ENCODE measurements around the gene LIF.

LIF gene

DNA sequence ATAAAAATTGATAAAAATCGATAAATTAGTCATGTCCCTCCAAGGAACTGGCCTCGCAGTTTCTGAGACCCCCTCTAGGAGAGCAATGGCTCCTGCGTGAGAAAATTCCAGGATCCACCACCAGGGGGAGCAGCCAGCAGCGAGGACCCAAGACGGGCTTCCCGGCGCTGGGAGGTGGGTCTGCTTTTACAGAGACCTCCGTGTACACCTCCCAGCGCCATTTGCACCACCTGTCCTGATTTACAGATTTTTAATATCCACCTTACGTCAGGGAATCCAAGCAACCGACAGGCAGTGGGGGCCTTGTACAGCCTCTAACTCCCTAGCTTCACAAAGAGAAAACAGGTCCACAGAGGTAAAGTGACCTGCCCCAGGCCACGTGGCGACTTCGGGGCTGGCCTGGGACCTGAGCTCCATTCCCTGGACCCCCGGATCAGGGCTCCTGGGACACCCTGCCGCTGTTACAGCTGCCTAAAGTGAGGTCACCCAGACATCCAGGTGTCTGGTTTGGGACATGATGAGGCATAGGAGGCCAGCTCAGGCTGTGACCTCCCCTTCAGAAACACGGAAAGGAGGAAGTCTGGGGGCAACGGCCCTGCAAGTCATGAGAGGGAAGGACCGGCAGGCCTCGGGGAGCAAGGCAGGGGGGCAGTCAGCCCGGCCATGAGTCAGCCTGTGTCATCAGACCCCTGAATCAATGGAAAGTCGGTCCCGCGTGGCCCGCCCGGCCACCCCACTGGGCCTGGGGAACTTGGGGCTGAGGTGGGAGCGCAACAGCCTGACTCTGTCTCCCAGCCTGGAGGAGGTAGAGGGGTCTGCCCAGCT lies 16.6 kb upstream of the LIF start:
- Mint-ChIP-seq H3K9me3 (no peaks in the 10 kb centered on the region), H3K4me3 (no peak overlapping the region), H3K27me3 (ENCODE audit: low read depth) (peaks cover 12% of the 10 kb centered on the region), H3K27ac (peak overlapping the region in 1 of 3 experiments; percentile 67), H3K4me1 (no peaks in the 10 kb centered on the region), H3K36me3 (ENCODE audit: low read depth) (no peaks in the 10 kb centered on the region)
- TF ChIP-seq CTCF (IDR thresholded peaks at IDR 0.05; ENCODE audit: unreplicated experiment in 3 of 3), result peak; percentile 98 to 100 (median 98)

- Mint-ChIP-seq H3K9me3 (no peaks in the 10 kb centered on the region), H3K27ac (no peak overlapping the region), H3K4me1 (peaks cover under 1% of the 10 kb centered on the region), H3K36me3 (ENCODE audit: low read depth) (no peaks in the 10 kb centered on the region), H3K27me3 (ENCODE audit: low read depth) (peaks cover 12% of the 10 kb centered on the region), H3K4me3 (no peak overlapping the region)
- no peak for TF ChIP-seq CTCF (IDR thresholded peaks at IDR 0.05; ENCODE audit: unreplicated experiment in 3 of 3)
Observed at GRCh38 chr22:30262112-30262511, 15.6 kb upstream of the LIF start.

DNA sequence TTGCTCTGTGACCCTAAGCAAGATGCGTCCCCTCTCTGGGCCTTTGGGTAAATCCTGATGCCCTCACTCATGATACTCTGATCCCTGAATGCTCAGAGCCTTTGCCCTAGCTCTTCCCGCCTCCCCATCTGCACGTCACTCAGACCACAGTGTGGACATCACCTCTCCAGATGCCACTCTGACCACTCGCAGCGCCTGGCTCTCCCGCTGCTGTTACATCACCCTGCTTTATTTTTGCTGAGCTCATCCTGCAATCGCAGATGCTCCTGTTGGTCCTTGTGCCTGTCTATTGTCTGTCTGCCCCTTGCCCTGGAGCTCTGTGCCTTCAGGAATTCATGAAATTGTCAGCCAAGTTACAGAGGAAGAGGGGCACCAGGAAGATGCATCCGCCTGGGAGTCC lies 14.6 kb upstream of the LIF start:
- Mint-ChIP-seq H3K36me3 (ENCODE audit: low read depth) (no peaks in the 10 kb centered on the region), H3K27me3 (ENCODE audit: low read depth) (peaks cover 15% of the 10 kb centered on the region), H3K4me1 (peaks cover 11% of the 10 kb centered on the region), H3K27ac (no peak overlapping the region), H3K9me3 (no peaks in the 10 kb centered on the region), H3K4me3 (no peak overlapping the region)
- no peak for TF ChIP-seq CTCF (IDR thresholded peaks at IDR 0.05; ENCODE audit: unreplicated experiment in 3 of 3)

GRCh38 chr22:30260682-30261081 lies 14.1 kb upstream of the LIF start:
- TF ChIP-seq CTCF (IDR thresholded peaks at IDR 0.05; ENCODE audit: unreplicated experiment in 3 of 3), result no peak
- H3K4me3 Mint-ChIP-seq, result no peak overlapping the region
- no peak overlapping the region for H3K27ac Mint-ChIP-seq
- H3K4me1 Mint-ChIP-seq, result peaks cover 13% of the 10 kb centered on the region
- no peaks in the 10 kb centered on the region for H3K9me3 Mint-ChIP-seq
- H3K36me3 Mint-ChIP-seq (ENCODE audit: low read depth), result no peaks in the 10 kb centered on the region
- peaks cover 16% of the 10 kb centered on the region for H3K27me3 Mint-ChIP-seq (ENCODE audit: low read depth)

GRCh38 chr22:30260276-30260675 lies 13.7 kb upstream of the LIF start:
- H3K27me3 Mint-ChIP-seq (ENCODE audit: low read depth), result peaks cover 16% of the 10 kb centered on the region
- H3K36me3 Mint-ChIP-seq (ENCODE audit: low read depth), result no peaks in the 10 kb centered on the region
- H3K9me3 Mint-ChIP-seq, result no peaks in the 10 kb centered on the region
- no peak overlapping the region for H3K4me3 Mint-ChIP-seq
- no peak overlapping the region for H3K27ac Mint-ChIP-seq
- TF ChIP-seq CTCF (IDR thresholded peaks at IDR 0.05; ENCODE audit: unreplicated experiment in 3 of 3), result no peak
- H3K4me1 Mint-ChIP-seq, result peaks cover 13% of the 10 kb centered on the region

DNA sequence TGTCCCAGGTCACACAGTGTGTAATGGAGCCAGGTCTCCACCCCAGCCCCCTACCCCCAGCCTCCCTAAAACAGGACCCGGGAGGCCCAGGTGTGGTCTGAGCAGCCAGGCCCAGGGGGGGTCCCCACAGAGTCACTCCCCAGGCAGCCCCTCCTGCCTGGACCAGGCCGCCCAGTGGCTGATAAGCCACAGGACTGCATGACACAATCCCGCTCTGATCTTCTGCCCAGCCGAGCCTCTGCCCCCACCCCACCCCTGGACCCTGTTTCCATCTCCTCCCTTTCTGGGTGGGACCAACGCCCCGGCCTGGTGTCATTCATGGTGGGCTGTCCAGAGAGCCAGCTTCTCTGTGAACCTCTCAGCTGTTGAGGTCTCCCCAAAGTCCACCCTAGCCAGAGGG lies 7.8 kb upstream of the LIF start:
- Mint-ChIP-seq H3K4me3 (no peak overlapping the region), H3K27me3 (ENCODE audit: low read depth) (peaks cover 18% of the 10 kb centered on the region), H3K27ac (no peak overlapping the region), H3K36me3 (ENCODE audit: low read depth) (no peaks in the 10 kb centered on the region), H3K9me3 (no peaks in the 10 kb centered on the region), H3K4me1 (peaks cover 47% of the 10 kb centered on the region)
- no peak for TF ChIP-seq CTCF (IDR thresholded peaks at IDR 0.05; ENCODE audit: unreplicated experiment in 3 of 3)

Measured in nephron (organoid).